NCI-H774 (cell line): ENCODE data around the gene CASK.
"Not testable (repeated sequence)": the region's sequence is repeated elsewhere in the genome, so short reads cannot be mapped to it uniquely, and the experiment has no call there.

Source experiments
- DNase-seq: peaks from one replicate; lab custom pipeline; 2025; lab: John Stamatoyannopoulos, UW

CASK gene

DNA sequence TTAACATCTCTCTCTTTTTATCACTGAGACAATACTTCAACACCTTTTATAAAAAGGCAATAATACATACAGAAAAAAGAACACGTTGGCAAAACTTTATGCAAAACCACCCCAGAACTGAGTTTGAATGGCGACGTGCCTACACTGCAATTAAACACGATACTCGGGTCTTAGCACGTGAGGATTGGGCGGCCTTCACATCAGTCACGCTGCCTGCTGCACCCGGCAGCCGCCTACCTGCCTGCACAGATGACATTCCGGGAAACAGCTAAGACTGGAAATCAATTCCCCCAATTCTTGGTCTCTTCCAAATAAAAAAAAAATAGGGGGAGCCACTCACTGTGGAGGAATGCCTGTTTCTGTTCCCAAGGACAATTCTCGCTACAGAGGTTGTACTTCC is 408.0 kb downstream of the CASK start:
- no peak for DNase-seq

DNA sequence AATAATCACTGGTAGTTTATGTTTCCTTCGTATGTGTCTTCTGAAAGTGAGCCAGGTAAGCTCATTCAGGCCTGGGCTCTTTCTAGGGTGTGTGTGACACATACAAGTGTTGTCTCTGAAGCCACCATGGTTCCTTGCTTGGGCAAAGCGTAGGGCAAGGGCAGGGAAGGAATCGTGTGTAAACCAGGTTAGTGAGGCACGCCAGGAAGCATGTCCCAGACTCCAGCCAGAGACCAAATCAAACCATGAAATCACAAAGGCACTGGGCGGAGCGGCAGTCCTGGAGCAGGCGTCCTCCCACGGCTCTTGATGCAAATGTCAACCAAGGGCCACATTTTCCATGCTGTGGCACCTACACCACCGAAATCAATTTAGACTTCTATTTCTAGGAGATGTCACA is 409.2 kb downstream of the CASK start:
- no peak for DNase-seq

DNA sequence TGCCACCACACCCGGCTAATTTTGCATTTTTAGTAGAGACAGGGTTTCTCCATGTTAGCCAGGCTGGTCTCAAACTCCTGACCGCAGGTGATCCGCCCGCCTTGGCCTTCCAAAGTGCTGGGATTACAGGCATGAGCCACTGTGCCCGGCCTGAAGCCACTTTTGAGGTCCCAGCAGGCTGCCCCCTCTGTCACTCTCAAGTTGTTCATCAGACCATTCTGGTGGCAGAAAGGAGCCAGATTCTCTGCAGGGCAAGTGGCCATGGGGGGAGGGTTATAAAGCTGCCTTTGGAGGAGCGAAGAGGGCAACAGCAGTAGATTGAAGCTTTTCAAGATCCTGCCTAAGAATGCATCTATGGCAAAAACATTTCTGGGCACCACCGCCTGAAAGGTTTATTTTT is 410.5 kb downstream of the CASK start:
- DNase-seq = not testable (repeated sequence)

DNA sequence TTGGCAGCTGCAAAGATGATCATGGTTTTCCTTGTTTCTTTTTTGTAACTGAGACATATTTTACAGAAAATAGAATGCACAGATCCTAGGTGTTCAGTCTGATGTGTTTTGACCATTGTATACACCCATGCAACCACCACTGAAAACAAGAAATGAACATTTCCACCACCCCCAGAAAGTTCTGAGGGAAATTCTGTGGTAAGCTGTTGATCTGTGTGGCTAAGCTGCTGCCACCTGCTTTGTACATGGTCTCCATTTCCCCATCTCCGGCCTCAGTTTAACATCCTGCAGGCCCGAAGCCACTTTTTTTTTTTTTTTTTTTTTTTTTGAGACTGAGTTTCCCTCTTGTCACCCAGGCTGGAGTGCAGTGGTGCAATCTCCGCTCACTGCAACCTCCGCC is 411.0 kb downstream of the CASK start:
- no peak for DNase-seq

DNA sequence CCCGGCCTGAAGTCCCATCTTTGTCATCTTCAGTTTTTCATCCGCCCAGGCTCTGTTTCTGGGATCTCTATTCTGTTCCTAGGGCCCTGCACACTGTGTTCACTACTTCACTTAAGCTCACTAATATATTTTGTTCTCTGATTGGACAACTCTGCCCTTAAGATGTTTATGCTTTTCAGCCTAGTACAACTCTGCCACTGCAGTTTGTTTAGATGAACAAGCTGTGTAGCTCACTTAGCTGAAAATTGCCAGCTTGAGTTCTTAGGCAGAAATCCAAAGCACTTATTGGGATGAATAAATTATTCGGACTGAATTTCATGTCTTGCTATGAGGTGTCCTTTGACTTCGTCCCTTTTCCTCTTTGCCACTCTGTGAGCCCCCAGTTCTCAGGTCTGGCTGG is 415.4 kb downstream of the CASK start:
- no peak for DNase-seq

DNA sequence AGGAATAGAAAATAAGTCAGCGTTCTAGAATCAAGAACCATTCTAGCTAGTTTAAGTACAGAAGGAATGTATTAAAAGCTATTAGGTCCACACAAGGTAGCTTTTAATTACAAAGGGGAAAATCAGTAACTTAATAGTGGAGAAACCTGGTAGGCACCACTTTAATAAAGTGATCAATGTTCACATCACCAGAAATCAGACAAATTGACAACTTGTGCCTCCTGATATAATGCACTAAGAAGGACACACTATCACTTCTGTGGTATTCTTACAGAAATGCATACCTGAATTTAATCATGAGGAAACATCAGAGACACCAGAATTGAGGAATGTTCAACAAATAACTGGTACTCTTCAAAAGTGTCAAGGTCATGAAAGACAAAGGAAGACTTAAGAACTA is 421.4 kb downstream of the CASK start:
- DNase-seq = no peak

DNA sequence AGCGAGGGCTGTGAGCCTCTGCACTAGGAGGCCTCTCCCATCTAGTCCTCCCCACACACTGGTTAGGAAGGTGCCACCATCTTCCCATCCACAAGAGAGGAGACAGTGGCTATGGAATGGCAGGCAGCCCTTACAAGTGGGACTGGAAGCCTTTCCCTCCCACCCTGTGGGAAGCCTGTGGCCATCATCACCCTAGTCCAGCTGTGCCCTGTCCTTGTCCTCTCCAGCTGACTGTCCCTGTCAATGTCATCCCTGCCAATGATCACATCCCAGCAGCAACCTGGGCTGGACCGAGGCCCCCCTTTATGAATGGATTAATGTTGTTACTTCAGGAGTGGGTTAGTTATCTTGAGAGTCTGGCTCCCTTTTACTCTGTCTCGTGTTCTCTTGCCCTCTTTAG is 423.4 kb downstream of the CASK start:
- no peak for DNase-seq

DNA sequence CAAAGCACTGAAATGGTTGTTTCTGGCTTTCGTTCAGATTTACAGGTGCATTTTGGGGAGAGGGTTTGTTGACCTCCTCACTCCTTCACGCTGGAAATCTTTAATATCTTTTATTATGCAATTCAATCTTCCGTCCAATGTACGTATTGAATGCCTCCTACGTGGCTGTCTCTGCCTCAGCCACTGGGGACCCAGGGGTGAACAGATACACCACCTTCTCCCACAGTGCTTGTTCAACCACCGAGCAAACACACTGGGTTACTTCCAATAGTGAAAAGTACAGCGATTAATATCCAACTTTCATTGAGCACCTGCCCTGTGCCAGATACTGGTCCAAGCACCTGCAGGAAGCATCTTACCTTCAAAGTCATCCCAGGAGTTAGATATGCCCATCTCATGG is 424.2 kb downstream of the CASK start:
- no peak for DNase-seq

DNA sequence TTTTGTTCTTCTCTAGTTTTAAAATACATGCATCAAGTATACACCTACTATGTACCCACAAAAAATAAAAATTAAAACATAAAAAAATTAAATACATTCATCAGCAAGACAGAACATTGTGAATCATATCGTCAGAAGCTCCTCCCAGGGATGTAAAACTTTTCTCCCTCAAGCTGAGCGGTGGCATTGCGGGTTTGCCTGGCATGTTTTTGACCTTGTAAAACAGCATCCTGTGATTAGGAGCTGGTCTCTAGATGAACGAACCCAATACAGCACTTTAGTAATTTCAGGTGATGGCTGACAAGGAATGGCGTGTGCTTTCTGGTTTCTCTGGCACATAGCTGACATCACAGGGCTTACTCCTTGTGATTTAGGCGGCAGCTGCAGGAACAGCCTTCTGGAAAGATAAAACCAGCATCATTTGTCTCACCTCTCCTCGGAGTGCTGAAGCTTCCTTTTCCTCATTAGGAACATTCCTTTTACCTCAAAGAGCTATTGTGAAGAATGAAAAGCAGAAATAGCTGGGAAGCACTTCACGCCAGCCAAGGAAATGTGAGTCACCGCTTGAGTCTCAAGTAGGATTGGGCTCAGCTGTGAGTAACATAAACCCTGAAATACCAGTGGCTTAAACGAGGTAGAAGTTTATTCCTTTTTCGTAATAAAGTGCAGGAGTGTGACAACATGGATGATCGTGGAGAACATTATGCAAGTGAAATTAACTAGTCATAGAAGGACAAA is 431.9 kb downstream of the CASK start:
- DNase-seq = no peak

DNA sequence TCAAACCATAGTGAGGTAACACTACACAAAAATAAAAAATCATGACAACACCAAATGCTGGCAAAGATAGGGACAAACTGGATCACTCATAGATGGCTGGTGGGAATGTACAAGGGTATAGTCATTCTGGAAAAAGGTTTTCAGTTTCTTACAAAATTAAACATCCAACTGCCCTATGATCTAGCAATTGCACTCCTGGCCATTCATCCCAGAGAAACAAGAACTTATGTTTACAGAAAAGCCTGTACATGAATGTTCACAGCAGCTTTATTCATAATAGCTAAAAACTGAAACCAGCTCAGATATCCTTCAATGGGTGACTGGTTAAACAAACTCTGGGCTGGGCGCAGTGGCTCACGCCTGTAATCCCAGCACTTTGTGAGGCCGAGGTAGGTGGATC is 432.9 kb downstream of the CASK start:
- no peak for DNase-seq

DNA sequence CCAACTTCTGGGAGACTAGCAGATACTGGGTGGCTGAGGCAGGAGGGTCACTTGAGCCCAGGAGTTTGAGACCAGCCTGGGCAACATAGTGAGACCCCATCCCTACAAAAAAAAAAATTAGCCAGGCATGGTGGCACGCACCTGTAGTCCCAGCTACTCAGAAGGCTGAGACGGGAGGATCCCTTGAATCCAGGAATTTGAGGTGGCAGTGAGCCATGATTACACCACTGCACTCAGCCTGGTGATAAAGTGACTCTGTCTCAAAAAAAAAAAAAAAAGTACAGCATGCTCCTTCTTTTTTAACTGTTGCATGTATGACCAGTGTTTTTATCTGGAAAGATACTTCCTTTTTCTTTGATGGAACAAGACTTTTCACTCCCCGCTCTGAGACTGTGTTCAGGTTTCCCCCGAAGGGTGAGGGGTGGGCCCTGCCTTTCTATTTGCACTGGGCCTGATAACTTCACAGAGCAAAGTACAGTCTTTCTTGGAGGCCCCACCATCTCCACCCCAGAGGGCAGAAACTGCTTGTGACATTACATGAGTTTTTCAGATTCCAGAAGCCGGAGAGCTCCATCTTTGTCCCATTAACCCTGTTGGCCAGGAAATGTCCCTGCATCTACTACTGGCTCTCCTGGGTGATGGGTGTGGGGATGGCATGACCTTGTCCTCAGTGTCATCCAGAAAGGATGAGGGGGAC is 441.1 kb downstream of the CASK start:
- no peak for DNase-seq

DNA sequence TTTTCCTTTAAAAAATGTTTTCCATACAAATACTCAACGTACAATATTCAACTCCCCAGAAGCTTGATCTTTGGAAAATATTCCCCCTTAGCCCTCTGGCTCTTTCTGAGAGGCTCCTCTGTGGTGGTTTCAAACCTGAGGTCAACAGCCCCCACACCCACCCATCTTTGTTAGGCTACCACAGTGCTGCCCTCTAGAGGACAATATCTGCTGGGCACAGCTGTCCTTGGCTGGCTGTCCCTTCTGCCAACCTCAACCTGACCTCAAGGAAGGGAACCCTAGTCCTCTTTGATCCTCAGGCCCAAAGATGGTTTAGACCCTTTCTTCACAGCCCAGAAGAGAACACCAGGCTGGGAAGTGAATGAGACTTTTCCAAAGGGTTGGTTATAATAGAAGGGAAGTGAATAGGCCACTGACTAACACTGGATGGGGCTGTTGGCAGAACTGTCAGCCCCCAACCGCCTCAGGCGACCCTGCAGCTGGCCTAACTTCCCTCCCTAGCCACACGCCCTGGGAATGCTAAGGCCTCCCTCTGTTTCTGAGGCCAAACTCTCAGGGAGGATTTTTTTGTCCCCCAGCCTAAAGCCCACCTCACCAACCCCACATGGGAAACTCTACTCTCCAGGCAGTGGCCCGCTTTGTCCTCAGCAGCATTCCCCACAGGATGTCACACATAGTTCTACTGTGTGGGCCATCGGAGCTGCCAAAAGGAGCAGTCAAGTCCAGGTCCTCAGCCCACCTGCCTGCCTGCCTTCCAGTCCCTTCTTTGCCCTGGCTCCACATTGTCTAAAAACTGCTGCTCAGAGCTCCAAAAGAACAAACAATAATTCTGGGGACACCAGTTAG is 441.9 kb downstream of the CASK start:
- no peak for DNase-seq

DNA sequence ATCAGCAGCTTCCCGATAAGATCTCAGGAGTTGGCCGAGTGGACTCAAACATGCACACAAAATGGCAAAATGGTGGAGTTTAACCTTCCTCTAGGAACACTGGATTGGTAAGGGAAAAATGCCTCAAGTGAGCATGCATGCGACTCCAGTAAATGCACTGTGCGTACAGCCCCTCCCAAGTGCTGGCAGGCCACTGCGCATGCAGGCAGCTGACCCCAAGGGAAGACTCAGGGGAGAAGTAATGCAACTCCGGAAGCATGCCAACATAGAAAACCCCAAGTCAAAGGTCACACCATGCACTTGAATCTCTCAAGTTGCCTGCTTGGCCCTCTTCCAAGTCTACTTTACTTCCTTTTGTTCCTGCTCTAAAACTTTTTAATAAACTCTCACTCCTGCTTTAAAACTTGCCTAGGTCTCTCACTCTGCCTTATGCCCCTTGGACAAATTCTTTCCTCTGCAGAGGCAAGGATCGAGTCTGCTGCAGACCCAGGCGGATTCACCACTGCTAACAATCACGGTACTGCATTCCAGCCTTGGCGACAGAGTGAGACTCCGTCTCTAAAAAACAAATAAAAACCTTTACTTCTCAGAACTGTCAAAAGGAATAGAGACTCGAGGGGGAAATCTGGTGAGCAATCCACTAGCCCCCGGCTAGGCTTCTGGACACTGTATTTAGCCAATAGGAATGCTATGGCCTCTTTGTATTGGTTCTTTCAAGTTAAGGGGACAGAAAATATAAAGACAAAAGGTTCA is 442.7 kb downstream of the CASK start:
- DNase-seq = no peak

DNA sequence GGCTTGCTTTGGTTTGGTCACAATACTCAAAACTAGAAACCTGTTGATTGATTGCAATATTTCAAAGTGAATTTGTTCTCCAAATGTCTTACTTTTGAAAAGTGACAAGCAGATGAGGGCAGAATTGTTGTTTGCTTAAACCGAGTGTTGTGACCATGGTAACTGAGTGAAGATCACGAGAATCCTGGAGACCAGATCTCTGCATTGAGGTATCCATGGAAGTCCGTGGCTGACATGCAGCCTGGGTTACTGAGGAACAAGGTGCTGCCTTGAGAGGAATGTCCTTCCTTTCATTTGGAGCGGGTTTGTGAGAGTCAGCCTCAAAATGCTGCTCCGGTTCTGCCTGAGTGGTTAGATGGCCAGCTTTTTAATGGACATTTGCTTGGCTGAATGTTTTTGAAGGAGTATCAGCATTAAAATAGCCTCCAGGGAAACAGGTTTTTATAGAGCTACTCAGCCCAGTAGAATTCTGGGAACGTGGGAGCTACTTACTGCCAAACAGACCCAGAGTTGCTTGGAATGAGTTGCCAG is 444.9 kb downstream of the CASK start:
- no peak for DNase-seq

DNA sequence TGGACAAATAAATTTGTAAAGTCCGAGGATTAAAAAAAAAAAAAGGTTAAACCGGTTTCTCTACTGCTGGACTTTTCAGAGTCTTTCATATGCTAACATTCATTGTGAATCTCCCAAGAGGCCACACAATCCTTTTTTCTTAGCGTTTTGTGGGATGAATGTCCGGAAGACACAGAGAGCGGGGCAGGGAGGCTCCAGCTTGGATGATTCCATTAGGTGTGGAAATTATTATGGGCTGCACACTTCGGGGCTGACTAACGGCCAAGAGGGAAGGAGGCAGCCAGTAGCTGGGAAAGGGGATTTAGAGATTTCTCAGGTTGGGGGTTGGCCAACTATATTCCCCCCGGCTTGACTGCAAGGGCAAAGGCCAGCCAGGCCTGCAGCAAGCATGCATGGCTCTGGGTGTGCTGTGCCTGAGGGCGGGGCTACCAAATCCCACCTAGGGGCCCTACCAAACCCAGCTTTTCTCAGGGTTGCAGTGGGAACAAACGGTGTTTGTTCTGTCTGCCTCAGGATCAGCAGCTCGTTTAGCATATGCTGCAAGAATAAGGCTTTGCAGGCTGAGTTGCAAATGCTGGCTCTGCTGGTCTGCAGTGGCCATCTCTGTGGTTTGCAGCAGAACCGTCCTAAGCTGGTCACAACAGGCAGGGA is 447.6 kb downstream of the CASK start:
- no peak for DNase-seq

DNA sequence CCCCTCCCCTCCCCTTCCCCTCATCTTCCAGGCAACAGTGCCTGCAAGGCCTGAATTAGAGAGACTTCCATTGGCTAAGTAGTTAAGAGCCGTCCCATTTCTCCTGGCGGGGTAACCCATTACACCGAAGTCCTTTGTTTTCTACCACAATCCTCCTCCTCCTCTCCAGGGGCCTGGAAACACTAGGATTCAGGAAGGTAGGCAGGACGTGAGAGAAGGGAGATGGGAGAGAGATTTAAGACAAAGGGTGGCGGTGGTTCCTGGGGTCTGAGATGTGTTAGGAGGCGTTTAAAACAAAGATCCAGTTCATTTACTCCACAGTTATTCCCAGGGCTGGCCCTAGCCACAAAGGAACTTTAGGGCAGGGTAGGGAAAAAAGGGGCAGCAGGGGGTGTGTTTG is 448.2 kb downstream of the CASK start:
- DNase-seq = no peak

DNA sequence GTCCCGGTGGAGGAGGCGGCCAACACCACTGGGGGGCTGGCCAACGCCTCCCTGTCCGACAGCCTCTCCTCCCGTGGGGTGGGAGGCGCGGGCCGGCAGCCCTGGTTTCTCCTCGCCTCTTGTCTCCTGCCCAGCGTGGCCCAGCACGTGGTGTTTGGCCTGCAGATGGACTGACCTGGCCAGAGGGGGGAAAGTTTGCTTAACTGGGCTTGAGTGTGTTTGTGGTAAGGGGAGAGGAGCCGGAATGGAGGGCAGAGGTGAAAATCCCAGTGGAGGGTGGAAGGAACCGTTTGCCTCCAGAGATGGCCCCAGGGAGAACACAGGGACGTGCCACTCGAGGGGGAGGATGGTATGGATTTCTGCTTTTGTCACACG is 448.6 kb downstream of the CASK start:
- DNase-seq = no peak

DNA sequence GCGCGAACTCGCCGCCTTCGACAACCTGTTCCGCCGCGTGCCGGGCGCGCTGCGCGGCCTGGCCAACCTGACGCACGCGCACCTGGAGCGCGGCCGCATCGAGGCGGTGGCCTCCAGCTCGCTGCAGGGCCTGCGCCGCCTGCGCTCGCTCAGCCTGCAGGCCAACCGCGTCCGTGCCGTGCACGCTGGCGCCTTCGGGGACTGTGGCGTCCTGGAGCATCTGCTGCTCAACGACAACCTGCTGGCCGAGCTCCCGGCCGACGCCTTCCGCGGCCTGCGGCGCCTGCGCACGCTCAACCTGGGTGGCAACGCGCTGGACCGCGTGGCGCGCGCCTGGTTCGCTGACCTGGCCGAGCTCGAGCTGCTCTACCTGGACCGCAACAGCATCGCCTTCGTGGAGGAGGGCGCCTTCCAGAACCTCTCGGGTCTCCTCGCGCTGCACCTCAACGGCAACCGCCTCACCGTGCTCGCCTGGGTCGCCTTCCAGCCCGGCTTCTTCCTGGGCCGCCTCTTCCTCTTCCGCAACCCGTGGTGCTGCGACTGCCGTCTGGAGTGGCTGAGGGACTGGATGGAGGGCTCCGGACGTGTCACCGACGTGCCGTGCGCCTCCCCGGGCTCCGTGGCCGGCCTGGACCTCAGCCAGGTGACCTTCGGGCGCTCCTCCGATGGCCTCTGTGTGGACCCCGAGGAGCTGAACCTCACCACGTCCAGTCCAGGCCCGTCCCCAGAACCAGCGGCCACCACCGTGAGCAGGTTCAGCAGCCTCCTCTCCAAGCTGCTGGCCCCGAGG is 449.2 kb downstream of the CASK start:
- DNase-seq = no peak

DNA sequence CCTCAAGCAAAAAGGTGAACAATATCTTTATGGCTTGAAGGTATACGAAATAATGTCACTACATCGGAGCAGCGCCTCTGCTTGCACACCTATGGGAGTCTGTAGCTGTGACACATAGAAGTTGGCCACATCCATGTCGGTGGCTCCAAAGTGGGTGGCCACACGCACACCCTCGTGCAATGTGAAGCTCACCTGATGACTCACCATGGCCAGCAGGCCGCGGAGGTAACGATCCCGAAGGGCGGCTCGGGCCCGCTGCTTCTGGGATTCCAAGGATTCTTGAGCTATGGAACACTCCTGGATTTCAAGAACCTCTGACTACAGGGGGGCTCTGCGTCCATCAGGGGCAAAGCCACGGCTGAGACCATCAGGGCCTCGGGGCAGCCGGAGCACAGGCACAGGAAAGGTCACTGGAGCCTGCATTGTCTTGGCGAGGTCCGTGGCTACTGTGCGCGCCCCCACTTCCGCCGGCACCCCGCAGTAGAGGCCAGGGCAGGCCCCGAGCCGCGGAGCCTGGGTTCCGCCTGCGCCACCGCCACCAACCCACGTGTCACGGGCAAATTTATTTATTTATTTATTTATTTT is 451.0 kb downstream of the CASK start:
- no peak for DNase-seq

DNA sequence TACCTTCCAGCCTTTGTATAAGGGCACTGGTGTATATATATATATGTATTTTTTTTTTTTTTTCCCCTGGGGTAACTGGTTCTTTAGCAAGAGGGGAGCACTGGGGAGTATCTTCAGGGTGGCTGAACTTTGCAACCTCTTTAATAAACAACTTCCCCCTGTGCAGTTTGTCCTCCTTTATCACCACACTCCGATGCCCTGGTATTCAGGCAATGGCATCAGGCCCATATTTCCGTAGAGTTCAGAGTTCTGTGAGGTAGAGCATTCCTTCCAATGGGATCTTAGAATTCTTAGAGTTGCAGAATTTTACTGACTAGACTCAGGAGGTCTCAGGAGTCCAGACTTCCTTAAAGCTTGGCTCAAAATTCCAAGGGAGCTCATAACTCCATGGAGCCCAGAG is 451.6 kb downstream of the CASK start:
- DNase-seq = no peak
